HG02642 (cell line): ENCODE measurements around the gene PRM1.

ENCODE experiments used
- ATAC-seq: cut with Tn5 transposase; IDR thresholded peaks from one replicate; pipeline ENCODE4 v1.9.1; 2021; ENCODE audit warnings: mild to moderate bottlenecking; ENCODE audit not compliant: unreplicated experiment, poor library complexity

PRM1 gene

DNA sequence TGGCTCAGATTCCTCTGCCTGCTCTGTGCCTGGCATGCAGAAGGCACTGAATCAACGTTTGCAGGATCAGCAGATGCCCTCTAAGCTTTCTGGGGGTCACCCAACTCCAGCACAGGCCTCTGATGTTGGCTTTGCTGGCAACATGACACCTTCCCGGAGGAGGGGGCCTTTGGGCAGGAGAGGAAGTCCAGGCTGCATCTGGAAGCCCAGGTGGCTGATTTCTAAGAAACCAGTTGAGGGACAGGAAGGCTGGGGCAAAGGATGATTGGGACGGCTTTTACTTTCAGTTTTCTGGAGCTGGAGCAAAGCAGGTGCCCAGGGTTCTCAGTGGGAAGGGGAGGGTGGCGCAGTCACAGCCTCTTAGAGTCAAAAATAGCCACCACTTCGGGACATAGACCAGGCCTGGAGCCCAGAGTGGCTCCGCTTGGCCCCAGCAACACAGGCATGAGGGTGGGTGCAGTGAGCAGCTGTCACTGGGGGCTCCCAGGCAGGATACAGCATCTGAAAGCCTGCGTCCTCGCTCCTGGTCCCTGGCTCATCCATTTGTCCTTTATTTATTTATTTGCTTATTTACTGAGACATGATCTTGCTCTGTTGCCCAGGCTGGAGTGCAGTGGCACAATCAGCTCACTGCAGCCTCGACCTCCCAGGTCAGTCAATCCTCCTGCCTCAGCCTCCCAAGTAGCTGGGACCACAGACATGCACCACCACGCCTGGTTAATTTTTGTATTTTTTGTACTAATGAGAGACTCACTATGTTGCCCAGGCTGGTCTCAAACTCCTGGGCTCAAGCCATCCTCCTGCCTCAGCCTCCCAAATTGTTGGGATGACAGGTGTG, 40.3 kb downstream of the PRM1 start:
- ATAC-seq: no peak

DNA sequence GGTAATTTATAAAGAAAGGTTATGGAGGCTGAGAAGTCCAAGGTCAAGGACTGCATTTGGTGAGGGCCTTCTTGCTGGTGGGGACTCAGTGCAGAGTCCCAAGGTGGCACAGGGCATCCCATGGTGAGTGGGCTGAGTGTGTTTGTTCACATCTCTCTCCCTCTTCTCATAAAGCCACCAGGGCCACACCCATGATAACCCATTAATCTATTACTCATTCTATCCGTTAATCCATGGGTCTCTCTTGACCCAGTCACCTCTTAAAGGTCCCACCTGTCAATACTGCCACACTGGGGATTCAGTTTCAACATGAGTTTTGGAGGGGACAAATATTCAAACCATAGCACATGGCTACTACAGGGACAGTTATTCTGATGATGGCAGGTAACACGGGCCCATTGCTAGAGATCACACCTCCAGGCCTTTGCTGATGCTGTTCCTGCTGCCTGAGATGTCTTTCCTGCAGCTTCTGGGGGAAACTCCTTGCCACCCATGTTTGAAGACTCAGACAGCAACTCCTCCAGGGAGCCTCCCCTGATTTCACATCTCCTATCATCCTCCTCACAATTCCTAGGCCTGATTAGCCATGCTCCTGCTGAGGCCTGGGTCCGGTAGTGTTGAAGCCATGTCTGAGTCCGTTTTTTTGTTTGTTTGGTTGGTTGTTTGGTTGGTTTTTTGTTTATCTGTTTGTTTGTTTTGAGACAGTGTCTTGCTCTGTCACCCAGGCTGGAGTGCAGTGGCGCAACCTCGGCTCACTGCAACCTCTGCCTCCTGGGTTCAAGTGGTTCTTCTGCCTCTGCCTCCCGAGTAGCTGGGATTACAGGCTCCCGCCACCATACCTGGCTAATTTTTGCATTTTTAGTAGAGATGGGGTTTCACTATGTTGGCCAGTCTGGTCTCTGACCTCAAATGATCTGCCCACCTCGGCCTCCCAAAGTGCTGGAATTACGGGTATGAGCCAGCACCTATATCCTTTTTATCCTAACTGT, 41.2 kb downstream of the PRM1 start:
- ATAC-seq: no peak

DNA sequence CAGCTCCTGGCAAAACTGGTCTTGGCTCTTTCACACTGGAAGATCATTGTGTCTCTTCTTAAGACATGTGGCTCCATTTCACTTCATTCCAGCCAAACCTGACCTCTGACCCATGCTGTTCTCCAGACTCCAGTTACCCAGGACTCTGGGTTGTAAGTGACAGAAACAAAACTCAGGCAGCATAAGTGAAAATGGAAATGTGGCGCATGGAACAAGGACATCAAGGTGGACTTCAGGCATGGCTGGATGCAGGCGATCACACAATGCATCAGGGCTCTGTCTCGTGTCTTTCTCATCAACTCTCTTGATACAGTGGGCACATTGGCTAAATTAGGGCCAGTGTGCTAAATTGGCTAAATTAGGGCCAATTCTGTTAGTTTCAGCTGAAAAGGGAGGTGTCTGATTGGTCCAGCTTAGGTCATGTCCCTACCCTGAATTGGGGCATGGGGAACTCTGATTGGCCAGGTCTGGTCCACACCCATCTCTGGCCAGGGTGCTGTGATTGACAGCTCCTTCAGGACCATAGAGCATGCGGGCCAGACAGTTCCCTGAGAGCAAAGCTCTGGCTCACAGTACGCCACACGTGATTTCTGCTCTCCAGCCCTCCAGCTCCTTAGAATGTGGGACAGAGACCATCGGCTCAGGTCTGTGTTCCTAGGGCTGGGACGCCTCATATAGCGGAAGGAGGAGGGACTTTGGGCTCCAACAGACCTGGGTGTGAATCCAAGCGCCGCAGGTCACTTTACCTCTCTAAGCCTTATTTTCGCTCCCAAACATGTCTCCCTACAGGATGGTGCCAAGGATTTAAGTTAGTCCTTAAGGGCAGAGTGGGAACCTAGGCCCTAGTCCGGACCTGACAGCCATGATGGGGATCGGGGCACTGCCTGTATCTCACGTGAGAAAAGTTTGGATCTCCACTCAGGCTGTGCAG, 42.6 kb downstream of the PRM1 start:
- ATAC-seq: no peak

DNA sequence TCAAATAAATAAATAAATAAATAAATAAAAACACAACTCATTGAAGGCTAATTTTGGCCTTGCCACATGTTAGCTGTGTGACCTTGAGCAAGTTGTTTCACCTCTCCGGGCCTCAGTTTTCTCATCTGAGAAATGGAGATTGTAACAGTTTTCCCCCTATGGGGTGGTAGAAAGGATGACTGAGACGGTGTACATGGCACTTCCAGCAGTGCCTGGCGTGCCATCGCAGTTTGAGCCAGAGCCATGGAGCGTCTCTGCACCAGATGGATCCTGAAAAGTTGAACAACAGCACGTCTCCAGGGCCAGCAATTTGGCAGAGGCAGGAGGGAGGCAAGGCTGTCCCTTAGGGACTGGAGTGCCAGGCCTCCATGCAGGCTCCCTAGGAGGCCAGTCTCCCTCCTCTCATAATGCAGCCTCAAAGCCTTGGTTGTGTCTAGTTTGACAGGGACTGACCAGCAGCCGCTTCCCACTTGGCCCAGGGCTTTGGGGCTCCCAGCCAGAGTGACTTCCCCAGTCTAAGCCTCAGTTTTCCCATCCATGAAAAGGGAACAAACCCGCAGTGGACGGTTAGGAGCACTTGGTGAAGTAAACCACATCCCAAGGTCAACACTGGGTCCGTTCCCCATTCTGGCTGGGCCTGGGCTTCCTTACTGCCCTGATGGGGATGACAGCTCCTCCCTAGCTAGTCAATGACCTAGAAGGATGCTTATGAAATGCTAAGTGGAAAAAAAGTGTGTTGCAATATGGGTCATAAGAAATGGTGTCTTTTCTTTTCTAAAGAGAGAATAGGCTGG, 44.5 kb downstream of the PRM1 start:
- ATAC-seq: no peak

DNA sequence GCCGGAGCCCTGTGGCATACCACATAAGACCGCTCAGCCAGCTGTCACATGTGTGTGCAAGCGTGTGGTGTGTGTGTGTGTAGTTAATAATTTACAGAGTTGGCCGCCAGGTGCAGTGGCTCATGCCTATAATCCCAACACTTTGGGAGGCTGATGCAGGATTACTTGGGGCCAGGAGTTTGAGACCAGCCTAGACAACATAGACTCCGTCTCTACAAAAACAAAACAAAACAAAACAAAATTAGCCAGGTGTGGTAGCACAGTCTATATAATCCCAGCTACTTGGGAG, 45.5 kb downstream of the PRM1 start:
- ATAC-seq: no peak

DNA sequence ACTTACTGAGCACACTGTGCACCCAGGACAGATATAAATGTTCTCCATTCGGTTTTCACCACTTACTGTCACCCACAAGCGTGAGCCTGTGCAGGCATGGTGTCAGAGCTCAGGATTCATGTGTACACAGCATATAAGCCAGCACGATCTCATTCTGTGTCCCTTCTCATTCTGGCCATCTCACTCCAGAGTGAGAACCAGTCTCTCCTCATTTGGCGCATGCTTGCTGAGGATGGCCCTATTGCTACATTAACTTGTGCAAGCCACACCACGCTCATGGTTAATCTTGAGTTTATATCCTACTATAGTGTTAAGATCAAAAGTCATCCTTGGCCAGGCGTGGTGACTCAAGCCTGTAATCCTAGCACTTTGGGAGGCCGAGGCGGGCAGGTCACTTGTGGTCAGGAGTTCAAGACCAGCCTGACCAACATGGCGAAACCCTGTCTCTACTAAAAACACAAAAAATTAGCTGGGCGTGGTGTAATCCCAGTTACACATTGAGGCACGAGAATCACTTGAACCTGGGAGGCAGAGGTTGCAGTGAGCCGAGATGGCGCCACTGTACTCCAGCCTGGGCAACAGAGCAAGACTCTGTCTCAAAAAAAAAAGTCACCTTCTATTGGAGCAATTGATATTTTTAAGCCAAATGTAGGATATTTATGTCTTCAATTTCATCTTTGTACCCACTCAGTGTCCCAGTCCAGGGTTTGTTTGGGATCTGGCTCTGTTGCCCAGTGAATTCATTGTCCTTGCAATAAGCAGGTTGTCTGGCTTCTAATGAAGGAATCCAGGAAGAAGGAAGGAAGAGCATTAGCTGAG, 46.0 kb downstream of the PRM1 start:
- no peak for ATAC-seq

DNA sequence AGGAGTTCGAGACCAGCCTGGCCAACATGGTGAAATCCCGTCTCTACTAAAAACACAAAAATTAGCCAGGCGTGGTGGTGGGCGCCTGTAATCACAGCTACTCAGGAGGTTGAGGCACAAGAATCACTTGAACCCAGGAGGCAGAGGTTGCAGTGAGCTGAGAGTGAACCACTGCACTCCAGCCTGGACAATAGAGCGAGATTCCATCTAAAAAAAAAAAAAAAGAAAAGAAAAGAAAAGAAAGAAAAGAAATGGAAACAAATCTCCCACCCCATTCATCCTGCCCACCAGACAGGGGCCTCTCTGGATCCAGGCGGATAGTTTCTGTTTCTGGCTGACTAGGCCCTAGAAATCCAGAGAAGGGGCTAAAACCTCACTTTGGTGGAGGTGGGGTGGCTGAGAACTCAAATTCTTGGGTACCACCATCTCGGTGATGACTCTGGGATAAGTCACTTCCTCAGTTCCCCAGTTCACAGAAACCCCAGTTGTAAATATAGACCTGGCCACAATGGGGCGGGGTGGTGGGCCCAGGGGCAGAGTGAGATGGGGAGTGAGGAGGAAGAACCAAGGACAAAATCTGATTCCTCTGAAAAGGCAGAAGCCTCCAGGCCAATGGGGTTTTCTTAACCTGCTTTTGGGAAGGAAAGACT, 47.3 kb downstream of the PRM1 start:
- no peak for ATAC-seq

DNA sequence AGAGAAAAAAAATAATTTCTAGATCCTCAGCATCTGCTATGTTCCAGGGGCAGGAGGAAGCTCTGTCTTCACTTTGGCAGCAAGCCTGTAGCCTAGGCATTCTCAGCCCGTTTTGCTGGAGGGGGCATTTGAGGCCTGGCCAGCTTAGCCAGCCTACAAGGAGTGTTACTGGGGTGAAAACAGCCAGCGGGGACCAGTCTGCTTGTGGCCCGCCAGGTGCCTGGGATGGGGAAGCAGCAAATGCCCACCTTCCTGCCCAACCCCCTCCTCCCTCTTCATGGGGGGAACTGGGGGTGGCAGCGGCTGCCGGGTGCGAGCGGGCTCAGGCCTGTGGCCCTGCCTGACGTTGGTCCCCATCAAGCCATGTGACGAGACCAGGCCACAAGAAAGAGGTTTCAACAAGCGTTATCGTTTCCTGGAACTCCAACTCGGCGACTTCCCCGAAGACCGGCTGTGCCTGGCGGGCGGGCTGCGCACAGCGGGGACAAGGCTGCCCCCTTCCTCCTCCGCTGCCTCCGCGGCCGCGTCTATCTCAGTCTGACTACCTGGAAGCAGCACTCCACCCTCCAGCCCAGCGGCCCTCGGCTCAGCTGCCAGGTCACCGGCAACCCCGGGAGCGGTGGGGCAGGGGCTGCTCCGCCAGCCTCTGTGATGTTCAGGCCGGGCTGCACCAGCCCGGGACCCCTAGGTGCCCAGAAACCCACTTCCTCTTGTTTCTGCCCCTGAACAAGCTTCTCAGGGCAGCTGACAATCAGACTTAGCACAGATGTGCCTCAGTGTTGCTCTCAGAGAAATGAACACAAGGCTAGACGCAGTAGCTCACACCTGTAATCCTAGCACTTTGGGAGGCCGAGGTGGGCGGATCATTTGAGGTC, 48.0 kb downstream of the PRM1 start:
- ATAC-seq: peak; percentile 57

DNA sequence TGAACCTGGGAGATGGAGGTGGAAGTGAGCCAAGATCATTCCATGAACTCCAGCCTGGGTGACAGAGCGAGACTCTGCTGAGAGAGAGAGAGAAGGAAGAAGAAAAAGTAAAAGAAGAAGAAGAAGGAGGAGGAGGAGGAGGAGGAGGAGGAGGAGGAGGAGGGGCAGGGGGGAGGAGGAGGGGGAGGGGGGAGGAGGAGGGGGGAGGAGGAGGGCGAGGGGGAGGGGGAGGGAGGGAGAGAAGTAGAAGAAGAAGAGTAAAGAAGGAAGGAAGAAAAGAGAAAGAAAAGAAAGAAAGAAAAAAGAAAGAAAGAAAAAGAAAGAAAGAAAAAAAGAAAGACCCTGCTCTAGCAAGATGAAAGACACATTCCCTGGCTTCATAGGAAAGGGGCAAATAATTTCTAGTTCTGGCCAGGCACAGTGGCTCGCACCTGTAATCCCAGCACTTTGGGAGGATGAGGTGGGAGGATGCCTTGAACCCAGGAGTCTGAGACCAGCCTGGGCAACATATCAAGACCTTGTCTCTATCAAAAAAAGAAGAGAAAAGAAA, 48.8 kb downstream of the PRM1 start:
- no peak for ATAC-seq

DNA sequence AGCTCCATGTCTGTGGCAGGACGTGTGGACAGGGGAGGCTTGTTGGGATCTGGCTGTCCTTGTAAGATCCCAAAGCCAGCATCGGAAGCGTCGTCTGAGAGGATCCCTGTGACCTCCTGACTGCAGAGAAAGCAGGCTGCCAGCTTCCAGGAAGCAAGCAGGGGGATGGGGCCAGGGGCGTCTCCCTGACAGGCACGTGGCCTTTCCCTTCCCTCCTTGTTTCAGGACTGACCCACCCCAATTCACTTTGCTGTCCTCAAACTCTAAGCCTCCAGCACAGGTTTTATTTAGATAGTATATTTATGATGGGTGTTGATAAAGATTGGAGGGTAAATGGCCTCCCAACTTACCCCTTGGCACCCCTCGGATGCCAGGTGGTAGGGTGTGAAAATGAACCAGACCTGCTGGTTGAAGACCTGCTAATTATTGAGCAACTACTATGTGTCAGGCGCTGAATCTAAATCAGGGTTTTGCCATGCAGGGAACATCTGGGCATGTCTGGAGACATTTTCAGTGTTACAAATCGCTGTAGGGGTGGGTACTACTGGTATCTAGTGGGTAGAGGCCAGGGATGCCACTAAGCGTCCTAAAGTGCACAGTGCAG, 49.7 kb downstream of the PRM1 start:
- ATAC-seq: no peak
